ENCODE results near the gene ACBD5. TPM values are rescaled to one million over a fixed set of nuclear protein-coding genes. Genes with fewer than 3 reads are reported as not detected.

ACBD5 gene, protein sequence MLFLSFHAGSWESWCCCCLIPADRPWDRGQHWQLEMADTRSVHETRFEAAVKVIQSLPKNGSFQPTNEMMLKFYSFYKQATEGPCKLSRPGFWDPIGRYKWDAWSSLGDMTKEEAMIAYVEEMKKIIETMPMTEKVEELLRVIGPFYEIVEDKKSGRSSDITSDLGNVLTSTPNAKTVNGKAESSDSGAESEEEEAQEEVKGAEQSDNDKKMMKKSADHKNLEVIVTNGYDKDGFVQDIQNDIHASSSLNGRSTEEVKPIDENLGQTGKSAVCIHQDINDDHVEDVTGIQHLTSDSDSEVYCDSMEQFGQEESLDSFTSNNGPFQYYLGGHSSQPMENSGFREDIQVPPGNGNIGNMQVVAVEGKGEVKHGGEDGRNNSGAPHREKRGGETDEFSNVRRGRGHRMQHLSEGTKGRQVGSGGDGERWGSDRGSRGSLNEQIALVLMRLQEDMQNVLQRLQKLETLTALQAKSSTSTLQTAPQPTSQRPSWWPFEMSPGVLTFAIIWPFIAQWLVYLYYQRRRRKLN
- 10 to 100 TPM; 23.0 to 30.8 (median 25.6) TPM for total RNA-seq

GRCh38 chr10:27240212-27241009, at the start of gene ACBD5:
Gene ACBD5 (minus strand): TSS chr10:27240797. CDS start chr10:27240688, 109 bp downstream.
- TF ChIP-seq, protein P1, sequence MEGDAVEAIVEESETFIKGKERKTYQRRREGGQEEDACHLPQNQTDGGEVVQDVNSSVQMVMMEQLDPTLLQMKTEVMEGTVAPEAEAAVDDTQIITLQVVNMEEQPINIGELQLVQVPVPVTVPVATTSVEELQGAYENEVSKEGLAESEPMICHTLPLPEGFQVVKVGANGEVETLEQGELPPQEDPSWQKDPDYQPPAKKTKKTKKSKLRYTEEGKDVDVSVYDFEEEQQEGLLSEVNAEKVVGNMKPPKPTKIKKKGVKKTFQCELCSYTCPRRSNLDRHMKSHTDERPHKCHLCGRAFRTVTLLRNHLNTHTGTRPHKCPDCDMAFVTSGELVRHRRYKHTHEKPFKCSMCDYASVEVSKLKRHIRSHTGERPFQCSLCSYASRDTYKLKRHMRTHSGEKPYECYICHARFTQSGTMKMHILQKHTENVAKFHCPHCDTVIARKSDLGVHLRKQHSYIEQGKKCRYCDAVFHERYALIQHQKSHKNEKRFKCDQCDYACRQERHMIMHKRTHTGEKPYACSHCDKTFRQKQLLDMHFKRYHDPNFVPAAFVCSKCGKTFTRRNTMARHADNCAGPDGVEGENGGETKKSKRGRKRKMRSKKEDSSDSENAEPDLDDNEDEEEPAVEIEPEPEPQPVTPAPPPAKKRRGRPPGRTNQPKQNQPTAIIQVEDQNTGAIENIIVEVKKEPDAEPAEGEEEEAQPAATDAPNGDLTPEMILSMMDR (IDR thresholded peaks at IDR 0.05; ENCODE audit: low read depth): no peak

GRCh38 chr10:27285093-27285492, 44.5 kb upstream of the ACBD5 start:
- TF ChIP-seq, protein P1 (IDR thresholded peaks at IDR 0.05; ENCODE audit: low read depth): no peak

DNA sequence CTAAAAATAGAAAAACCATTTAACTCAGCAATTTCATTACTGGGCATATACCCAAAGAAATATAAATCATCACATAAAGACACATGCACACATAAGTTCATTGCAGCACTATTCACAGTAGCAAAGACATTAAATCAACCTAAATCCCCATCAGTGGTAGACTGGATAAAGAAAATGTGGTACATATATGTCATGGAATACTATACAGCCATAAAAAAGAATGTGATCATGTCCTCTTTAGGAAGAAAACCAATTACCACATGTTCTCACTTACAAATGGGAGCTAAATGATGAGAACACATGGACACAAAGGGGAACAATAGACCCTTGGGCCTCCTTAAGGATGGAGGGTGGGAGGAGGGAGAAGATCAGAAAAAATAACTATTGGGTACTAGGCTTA, 36.0 kb upstream of the ACBD5 start:
- TF ChIP-seq, protein P1 (IDR thresholded peaks at IDR 0.05; ENCODE audit: low read depth): no peak

DNA sequence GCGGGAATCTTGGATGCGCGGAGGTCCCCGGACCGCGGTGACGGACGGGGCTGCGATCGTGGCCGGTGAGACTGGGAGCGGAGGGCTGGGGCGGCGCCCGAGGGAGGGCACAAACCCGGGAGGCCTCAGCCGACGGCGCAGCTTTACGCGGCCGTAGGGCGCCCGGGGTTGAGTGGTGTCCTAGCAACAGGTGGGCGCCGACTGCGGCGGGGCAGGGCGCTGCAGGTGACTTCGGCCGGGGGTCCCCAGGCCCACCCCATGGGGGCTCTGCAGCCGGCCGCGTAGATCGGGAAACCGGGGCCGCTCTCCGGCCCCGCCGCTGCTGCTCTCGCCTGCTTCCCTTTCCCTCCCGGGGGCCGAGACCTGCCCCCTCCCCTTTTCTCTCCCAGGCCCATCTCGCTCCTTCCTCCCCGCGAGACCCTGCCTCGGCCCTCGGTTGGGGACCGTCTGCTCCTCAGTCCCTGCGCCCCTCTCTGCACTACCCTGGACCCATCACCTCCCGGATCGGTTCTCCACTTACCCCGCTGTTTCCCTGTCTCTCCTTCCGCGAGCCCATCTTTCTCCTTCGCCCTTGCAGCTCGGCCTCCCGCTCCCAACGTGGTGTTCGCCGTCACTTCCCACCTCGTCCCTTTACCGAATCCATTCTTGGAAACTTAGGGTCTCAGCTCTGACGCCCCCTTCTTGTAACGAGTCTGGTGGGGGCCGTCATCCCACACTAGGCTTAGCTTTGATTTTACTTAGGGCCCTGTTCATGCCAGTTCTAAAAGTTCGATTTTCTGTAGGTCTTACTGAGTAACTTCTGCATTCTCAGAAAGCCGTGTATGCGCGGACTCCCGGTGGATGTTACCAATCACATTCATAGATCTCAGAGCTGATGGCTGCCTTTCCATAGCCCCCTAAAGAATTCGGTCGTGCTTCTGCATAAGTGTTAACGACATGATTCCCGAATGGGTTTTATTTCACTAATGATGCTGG, 18.5 kb upstream of the ACBD5 start:
- TF ChIP-seq, protein P1 (IDR thresholded peaks at IDR 0.05; ENCODE audit: low read depth): no peak

DNA sequence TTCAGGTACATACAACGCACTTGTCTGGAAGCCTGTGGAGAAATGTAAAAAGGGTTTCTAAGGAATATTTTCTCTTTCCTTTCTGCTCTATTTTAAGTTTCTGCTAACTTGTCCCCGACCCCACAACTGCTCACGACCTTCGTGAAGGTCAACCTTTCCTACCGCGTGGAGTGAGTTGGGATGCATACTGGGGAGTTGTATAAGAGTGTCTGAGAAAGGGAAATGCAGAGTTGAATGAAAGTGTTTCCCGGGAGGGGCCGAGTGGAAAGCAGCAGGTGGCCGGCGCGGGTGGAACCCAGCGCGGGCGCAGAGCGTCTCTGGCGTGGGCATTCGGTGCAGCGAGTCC, 17.9 kb upstream of the ACBD5 start:
- TF ChIP-seq, protein P1 (IDR thresholded peaks at IDR 0.05; ENCODE audit: low read depth): no peak

- TF ChIP-seq, protein P1 (IDR thresholded peaks at IDR 0.05; ENCODE audit: low read depth): no peak
Observed at GRCh38 chr10:27256299-27257189, 15.9 kb upstream of the ACBD5 start.

Measured in subcutaneous adipose tissue (tissue), 4 donors.